Gastrocnemius medialis (tissue), 4 donors: Measurements from ENCODE around the gene TBCK.
"Not testable (repeated sequence)": the region's sequence is repeated elsewhere in the genome, so short reads cannot be mapped to it uniquely, and the experiment has no call there.

Experiments used
- POLR2A ChIP-seq, 2 donors: fragments of 450-650 bp; IDR thresholded peaks; one replicate each; pipeline ENCODE4 v1.6.1; 2017; ENCODE audit warnings: antibody characterized with exemption in 2 of 2, mild to moderate bottlenecking in 2 of 2, moderate library complexity in 2 of 2
- TF ChIP-seq, protein P1 (sequence below), 5 experiments: fragments of 450-650 bp in 3 of 5; fragments of 200-600 bp in 2 of 5; sonication (generic) in 2 of 5; IDR thresholded peaks in 4 of 5; conservative IDR thresholded peaks in 1 of 5; 1 replicate in 4 of 5; 2 replicates in 1 of 5; pipeline ENCODE4 v1.5.1; 2016 to 2019; ENCODE audit warnings: antibody characterized with exemption in 5 of 5, mild to moderate bottlenecking in 3 of 5, moderate library complexity in 3 of 5

GRCh38 chr4:106119949-106120555 lies 196.0 kb downstream of the TBCK start:
- TF ChIP-seq POLR2A (IDR thresholded peaks at IDR 0.05): not testable (repeated sequence)
- TF ChIP-seq, protein P1, sequence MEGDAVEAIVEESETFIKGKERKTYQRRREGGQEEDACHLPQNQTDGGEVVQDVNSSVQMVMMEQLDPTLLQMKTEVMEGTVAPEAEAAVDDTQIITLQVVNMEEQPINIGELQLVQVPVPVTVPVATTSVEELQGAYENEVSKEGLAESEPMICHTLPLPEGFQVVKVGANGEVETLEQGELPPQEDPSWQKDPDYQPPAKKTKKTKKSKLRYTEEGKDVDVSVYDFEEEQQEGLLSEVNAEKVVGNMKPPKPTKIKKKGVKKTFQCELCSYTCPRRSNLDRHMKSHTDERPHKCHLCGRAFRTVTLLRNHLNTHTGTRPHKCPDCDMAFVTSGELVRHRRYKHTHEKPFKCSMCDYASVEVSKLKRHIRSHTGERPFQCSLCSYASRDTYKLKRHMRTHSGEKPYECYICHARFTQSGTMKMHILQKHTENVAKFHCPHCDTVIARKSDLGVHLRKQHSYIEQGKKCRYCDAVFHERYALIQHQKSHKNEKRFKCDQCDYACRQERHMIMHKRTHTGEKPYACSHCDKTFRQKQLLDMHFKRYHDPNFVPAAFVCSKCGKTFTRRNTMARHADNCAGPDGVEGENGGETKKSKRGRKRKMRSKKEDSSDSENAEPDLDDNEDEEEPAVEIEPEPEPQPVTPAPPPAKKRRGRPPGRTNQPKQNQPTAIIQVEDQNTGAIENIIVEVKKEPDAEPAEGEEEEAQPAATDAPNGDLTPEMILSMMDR (IDR thresholded peaks at IDR 0.05 in 4 of 5, conservative IDR thresholded peaks at IDR 0.05 in 1 of 5): not testable (repeated sequence)
